ENCODE measurements around the gene RASA2.
"Not testable (repeated sequence)": the region's sequence is repeated elsewhere in the genome, so short reads cannot be mapped to it uniquely, and the experiment has no call there.

RASA2 gene

GRCh38 chr3:141594357-141594756 is 107.5 kb downstream of the RASA2 start:
- no peak for DNase-seq

DNA sequence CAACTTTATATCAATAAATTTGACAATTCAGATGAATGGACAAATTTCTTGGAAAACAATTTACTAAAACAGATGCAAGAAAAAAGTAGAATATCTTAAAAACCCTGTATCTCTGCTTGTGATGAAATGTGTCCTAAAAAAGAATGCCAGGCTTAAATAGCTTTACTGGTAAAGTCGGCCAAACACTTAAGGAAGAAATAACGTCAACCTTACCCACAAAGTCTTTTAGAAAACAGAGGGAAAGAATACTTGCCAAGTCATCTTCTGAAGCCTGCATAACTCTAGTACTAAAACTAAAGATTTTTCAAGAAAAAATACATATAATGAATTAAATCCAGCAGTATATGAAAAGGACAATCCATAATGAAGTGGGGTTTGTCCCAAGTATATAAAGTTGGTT is 111.1 kb downstream of the RASA2 start:
- no peak for DNase-seq

DNA sequence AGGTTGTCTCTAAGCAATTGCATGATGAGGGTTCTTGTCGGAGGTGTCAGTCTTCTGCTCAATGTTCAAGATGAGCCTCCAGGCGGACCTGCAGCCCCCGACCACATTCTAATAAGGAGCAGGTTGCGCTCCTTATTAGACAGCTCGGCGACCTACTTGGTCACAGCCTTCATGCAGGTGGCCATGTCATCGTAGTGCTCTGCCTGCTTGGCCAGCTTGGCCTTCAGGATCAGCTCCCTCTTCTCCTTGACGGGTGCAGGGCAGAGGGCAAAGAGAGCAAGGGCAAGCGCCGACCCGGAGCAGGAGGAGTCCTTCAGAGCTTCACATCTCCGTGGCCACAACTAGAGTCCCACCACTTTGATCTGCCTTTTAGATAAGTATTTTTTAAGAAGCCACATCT is 113.5 kb downstream of the RASA2 start:
- no peak for DNase-seq

DNA sequence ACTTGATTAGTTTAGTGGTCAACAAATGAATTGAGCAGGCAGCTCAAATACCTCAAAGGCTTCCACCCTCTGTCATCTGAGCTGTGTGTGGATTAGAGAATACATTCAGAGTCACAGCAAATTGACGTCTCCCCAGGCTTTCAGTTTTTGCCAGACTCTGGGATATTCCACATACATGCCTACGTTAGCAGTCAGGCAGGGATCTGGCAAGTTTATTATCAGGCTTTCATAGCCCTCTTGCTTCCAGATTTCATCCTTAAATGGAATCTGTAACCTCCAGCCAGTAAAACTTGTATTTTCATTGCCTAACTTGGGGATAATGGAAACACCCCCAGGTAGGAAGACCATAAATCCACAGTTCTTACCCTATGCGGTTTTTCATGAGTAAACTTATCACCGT is 115.9 kb downstream of the RASA2 start:
- no peak for DNase-seq

- DNase-seq = no peak
These were observed 116.7 kb downstream of the RASA2 start for GRCh38 chr3:141603473-141604035.

GRCh38 chr3:141605883-141606282 is 119.1 kb downstream of the RASA2 start:
- no peak for DNase-seq

- no peak for DNase-seq
These were observed 121.6 kb downstream of the RASA2 start for GRCh38 chr3:141608438-141608837.

GRCh38 chr3:141610939-141611338 is 124.1 kb downstream of the RASA2 start:
- DNase-seq = no peak

- no peak for DNase-seq
These were observed 131.5 kb downstream of the RASA2 start for GRCh38 chr3:141618103-141618910.

- no peak for DNase-seq
These were observed 132.1 kb downstream of the RASA2 start for GRCh38 chr3:141618938-141619337.

- DNase-seq = no peak
These were observed 132.6 kb downstream of the RASA2 start for GRCh38 chr3:141619450-141619849.

DNA sequence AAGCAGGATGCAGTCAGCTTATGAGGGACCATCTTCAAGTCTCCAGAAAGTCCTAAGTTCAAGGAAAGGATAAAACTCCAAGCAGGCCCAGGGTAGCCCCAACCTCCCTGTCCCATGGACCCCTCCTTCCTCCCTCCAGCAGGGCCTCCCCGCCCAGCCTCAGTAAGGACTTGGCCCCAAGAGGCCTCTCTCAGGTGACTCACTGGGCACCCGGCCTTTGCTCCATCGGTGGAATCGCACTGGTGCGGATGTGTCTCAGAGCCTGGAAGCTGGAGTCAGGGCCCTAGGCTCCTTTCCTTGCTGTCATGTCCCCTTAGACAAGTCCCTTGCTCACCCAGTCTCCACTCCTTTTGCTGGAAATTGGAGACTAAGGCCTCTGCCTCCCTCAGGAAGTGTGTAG is 136.9 kb downstream of the RASA2 start:
- no peak for DNase-seq

- DNase-seq = no peak
These were observed 138.7 kb downstream of the RASA2 start for GRCh38 chr3:141625506-141625905.

DNA sequence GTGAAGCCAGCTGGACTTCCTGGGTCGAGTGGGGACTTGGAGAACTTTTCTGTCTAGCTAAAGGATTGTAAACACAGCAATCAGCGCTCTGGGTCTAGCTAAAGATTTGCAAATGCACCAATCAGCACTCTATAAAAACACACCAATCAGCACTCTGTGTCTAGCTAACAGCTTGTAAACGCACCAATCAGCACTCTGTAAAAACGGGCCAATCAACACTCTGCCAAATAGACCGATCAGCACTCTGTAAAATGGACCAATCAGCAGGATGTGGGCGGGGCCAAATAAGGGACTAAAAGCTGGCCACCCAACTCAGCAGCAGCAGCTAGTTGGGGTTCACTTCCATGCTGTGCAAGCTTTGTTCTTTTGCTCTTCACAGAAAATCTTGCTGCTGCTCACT is 141.5 kb downstream of the RASA2 start:
- not testable (repeated sequence) for DNase-seq

GRCh38 chr3:141628868-141629441 is 142.1 kb downstream of the RASA2 start:
- not testable (repeated sequence) for DNase-seq

- DNase-seq = no peak
These were observed 143.1 kb downstream of the RASA2 start for GRCh38 chr3:141629976-141630375.

GRCh38 chr3:141632779-141633374 is 146.1 kb downstream of the RASA2 start:
- no peak for DNase-seq

DNA sequence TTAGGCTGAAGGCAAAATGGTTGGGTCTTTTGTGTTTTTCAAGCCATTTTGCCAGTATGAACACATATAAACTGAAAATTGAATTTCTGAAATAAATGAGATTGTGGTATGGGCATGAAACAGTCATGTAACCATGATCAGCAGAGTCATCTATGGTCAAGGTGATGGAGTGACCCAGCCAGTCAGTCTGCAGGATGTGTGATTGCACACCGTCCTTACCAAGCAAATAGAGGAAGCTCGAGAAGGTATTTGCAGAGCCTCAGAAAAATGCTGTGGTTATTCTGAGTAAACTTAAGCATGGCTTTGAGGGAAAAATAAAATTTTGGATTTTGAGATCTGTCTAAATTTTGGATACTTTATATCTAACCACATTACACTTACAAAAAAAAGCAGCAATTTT is 155.4 kb downstream of the RASA2 start:
- DNase-seq = no peak

DNA sequence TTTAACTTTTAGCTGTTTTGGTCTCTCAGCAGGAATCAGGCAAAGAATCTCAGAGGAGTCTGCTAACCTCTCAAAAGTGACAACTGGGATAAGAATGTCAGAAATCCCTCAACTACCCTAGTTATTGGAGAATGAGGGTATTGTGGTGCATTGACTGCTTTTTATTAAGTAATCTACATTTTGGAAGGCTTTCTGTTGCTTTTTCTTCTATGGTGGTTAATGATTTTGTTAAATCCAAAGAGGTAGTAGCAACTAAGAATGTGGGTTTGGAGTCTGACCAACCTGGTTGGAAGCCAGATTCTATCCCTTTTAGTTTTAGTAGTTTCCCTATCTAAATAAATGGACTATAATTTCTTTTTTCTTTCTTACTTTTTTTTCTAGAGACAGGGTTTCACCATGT is 156.6 kb downstream of the RASA2 start:
- DNase-seq = no peak

DNA sequence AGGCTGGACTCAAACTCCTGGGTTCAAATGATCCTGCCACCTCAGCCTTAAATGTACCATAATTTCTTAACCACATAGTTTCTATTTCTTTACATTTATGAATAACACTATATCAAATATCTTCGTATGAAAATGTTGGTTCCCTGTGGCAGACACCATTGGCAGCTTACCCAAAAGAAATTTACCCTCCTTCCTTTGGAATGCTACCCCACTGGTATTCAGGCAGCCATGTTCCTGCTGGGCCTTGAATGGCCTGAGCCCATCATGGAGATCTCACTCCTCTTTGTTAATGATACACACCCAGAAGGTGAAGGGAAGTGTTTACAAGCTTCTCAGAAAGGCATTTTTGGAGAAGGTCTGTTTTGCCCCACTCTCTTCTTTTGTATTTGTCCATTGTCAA is 157.0 kb downstream of the RASA2 start:
- DNase-seq = no peak

DNA sequence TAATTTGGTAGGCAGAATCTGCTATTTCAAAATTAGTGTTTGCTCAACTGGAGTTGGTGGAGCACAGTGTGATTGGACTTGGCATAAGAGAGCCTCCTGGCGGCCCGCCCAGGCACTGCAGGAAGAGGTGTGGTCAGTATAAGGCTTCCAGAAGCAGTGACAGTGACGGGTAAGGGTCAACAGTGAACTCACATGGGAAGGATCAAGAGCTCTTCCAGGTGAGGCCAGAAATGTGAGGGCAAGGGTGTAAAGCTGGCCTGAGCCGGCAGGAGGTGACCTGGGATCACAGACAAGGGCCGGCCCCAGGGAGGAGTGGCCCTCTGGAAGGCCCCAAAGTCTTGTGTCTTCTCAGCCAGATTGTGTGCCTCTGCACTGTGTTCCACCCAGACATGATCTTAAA is 158.1 kb downstream of the RASA2 start:
- DNase-seq = peak; percentile 67

- DNase-seq = no peak
These were observed 160.1 kb downstream of the RASA2 start for GRCh38 chr3:141646760-141647561.

- no peak for DNase-seq
These were observed 160.7 kb downstream of the RASA2 start for GRCh38 chr3:141647562-141647915.
